DOHH2 (cell line): ENCODE measurements around the gene KRT82.

Source experiments
- EZH2phosphoT487 ChIP-seq: fragments of 200-600 bp; sonication (generic); IDR thresholded peaks from 2 replicates; pipeline ENCODE4 v1.6.1; 2017; ENCODE audit warnings: borderline replicate concordance, mild to moderate bottlenecking, antibody characterized with exemption, low read length, moderate library complexity, mixed read lengths
- TF ChIP-seq, protein P1 (sequence below): fragments of 200-600 bp; sonication (generic); IDR thresholded peaks from one replicate; pipeline ENCODE4 v1.5.1; 2014; ENCODE audit warnings: antibody characterized with exemption, mild to moderate bottlenecking, low read depth, low read length; ENCODE audit not compliant: poor library complexity, severe bottlenecking

DNA sequence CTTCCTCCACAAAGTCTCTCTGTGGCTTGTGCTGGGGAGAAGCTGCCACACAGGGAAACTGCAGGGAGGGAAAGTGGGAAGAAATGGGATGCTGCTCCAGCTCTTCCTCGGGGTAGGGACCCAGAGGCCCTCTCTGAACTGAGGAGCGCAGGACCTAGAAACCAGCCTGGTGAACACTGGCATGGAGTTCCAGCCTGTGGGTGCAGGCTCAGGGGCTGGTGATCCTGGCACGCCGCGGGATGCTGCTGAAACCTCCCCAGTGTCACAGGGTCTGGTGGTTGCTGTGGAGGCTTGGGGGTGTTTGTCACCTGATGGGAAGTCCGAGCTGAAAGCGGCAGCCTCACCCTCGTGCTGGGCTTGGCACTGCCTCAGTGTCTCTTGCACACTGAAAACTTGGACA, 33.3 kb upstream of the KRT82 start:
- TF ChIP-seq, protein P1, sequence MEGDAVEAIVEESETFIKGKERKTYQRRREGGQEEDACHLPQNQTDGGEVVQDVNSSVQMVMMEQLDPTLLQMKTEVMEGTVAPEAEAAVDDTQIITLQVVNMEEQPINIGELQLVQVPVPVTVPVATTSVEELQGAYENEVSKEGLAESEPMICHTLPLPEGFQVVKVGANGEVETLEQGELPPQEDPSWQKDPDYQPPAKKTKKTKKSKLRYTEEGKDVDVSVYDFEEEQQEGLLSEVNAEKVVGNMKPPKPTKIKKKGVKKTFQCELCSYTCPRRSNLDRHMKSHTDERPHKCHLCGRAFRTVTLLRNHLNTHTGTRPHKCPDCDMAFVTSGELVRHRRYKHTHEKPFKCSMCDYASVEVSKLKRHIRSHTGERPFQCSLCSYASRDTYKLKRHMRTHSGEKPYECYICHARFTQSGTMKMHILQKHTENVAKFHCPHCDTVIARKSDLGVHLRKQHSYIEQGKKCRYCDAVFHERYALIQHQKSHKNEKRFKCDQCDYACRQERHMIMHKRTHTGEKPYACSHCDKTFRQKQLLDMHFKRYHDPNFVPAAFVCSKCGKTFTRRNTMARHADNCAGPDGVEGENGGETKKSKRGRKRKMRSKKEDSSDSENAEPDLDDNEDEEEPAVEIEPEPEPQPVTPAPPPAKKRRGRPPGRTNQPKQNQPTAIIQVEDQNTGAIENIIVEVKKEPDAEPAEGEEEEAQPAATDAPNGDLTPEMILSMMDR: no peak
- no peak for TF ChIP-seq EZH2phosphoT487
